Measurements from ENCODE around the gene ZNF605. TPM values are rescaled to one million over a fixed set of nuclear protein-coding genes. Genes with fewer than 3 reads are reported as not detected.
A peak's percentile ranks its signal among the peaks of the same experiment; 100 is the strongest.

The ZNF605 gene
- total RNA-seq, 1 donor from 2014 or later, result 12.9 TPM

DNA sequence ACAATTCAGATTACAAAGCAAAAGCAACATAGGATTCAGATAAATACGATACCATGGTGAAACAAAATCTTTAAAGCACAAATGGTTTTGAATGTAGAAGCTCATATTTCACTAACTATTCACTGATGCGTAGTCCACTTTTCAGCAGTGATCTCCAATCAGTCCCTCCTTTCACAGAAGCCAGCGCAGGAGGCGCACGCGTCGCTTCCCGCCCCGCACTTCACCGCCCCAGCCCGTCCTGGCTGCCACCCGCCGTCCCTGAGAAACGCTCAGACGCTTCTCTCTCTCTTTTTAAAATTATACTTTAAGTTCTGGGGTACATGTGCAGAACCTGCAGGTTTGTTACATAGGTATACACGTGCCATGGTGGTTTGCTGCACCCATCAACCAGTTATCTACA lies 48.9 kb downstream of the ZNF605 start:
- Histone ChIP-seq H3K36me3 (peaks cover 4% of the 10 kb centered on the region), H3K9me3 (replicated peaks) (peaks cover 18% of the 10 kb centered on the region), H3K4me3 (peak overlapping the region; percentile 72), H3K27ac (replicated peaks) (peak overlapping the region; percentile 81), H3K4me1 (peaks cover 26% of the 10 kb centered on the region), H3K27me3 (ENCODE audit: low read depth) (peaks cover 29% of the 10 kb centered on the region)
- intact Hi-C loops (cut with micrococcal nuclease), result no loop called here
- TF ChIP-seq, protein P1, sequence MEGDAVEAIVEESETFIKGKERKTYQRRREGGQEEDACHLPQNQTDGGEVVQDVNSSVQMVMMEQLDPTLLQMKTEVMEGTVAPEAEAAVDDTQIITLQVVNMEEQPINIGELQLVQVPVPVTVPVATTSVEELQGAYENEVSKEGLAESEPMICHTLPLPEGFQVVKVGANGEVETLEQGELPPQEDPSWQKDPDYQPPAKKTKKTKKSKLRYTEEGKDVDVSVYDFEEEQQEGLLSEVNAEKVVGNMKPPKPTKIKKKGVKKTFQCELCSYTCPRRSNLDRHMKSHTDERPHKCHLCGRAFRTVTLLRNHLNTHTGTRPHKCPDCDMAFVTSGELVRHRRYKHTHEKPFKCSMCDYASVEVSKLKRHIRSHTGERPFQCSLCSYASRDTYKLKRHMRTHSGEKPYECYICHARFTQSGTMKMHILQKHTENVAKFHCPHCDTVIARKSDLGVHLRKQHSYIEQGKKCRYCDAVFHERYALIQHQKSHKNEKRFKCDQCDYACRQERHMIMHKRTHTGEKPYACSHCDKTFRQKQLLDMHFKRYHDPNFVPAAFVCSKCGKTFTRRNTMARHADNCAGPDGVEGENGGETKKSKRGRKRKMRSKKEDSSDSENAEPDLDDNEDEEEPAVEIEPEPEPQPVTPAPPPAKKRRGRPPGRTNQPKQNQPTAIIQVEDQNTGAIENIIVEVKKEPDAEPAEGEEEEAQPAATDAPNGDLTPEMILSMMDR (IDR thresholded peaks at IDR 0.05; ENCODE audit: borderline replicate concordance), result no peak
- DNase-seq, result no peak

DNA sequence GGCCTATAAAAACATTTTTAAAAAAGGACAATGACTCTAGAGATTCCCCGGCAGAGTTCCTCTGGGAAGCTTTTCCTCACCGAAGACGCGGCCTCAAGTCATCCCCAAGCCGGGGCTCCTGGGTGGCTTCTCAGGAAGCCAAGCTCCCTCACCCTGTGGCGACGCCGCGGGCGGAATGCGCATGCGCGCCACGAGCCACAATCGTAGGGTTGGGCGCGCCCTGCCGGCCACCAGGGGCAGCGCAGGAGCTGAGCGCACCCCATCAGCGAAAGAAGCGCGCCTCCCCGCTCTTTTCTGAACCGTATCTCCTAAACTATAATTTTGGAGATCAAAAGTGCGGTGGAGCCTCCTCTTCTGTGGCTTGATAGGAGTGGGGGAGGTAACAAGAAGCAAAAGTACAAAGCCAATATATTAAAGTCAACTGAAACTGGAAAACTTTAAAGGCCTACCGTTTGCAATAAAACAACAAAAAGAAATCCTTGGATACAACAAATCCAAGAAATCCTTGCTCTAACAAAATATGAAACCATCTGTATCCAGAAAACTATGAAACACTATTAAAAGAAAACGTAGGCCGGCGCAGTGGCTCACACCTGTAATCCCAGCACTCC lies 51.3 kb downstream of the ZNF605 start:
- H3K4me1 ChIP-seq, result peaks cover 26% of the 10 kb centered on the region
- H3K36me3 ChIP-seq, result no peaks in the 10 kb centered on the region
- peak overlapping the region; percentile 54 for H3K27ac ChIP-seq (replicated peaks)
- peak; percentile 83 for DNase-seq
- intact Hi-C loops (cut with micrococcal nuclease), result no loop called here
- TF ChIP-seq, protein P1 (IDR thresholded peaks at IDR 0.05; ENCODE audit: borderline replicate concordance), result peak; percentile 90
- H3K27me3 ChIP-seq (ENCODE audit: low read depth), result peaks cover 29% of the 10 kb centered on the region
- peak overlapping the region; percentile 51 for H3K4me3 ChIP-seq
- H3K9me3 ChIP-seq (replicated peaks), result no peaks in the 10 kb centered on the region

DNA sequence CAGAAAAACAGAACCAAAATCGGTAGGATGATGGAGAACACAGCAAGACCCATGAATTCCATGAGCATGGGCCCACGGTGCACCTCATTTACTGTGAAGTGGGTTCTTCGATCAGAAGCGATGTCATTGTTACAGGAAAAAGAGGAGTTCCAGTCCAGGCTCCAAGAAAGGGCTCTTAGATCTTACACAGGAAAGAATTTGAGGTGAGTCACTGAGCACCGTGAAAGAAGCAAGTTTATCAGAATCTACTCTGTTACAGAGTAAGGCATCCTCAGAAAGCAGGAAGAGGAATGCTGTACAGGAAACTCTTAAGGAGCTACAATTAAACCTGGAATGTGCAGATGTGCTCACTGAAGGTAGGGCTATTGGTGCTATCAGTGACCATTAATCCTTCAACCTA lies 57.1 kb downstream of the ZNF605 start:
- TF ChIP-seq, protein P1 (IDR thresholded peaks at IDR 0.05; ENCODE audit: borderline replicate concordance), result no peak
- intact Hi-C loops (cut with micrococcal nuclease), result no loop called here

DNA sequence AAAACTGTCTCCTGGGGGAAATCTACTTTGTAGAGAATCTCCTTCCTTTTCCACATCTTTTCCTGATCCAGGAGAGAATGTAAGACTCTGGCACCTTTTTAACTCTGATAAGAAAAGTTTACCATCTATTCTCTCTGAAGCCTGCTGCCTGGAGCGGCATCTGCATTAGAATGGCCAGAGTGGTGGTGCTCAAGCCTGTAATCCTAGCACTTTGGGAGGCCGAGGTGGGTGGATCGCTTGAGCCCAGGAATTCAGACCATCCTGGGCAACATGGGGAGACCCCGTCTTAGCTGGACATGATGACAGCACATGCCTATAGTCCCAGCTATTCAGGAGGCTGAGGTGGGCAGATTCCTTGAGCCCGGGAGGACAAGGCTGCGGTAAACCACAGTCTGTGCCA lies 67.3 kb downstream of the ZNF605 start:
- no peak for DNase-seq
- H3K9me3 ChIP-seq (replicated peaks), result no peaks in the 10 kb centered on the region
- H3K4me3 ChIP-seq, result peak overlapping the region; percentile 91
- peak overlapping the region; percentile 99 for H3K27ac ChIP-seq (replicated peaks)
- TF ChIP-seq, protein P1 (IDR thresholded peaks at IDR 0.05; ENCODE audit: borderline replicate concordance), result no peak
- no peaks in the 10 kb centered on the region for H3K27me3 ChIP-seq (ENCODE audit: low read depth)
- intact Hi-C loops (cut with micrococcal nuclease), result no loop called here
- peaks cover 18% of the 10 kb centered on the region for H3K4me1 ChIP-seq
- H3K36me3 ChIP-seq, result peaks cover 14% of the 10 kb centered on the region

More for the DNA sequence above, 57.1 kb downstream of the ZNF605 start:
- DNase-seq, result no peak
- Histone ChIP-seq H3K36me3 (no peaks in the 10 kb centered on the region), H3K4me3 (no peak overlapping the region), H3K4me1 (no peaks in the 10 kb centered on the region), H3K9me3 (replicated peaks) (no peaks in the 10 kb centered on the region), H3K27ac (replicated peaks) (no peak overlapping the region), H3K27me3 (ENCODE audit: low read depth) (no peaks in the 10 kb centered on the region)

DNA sequence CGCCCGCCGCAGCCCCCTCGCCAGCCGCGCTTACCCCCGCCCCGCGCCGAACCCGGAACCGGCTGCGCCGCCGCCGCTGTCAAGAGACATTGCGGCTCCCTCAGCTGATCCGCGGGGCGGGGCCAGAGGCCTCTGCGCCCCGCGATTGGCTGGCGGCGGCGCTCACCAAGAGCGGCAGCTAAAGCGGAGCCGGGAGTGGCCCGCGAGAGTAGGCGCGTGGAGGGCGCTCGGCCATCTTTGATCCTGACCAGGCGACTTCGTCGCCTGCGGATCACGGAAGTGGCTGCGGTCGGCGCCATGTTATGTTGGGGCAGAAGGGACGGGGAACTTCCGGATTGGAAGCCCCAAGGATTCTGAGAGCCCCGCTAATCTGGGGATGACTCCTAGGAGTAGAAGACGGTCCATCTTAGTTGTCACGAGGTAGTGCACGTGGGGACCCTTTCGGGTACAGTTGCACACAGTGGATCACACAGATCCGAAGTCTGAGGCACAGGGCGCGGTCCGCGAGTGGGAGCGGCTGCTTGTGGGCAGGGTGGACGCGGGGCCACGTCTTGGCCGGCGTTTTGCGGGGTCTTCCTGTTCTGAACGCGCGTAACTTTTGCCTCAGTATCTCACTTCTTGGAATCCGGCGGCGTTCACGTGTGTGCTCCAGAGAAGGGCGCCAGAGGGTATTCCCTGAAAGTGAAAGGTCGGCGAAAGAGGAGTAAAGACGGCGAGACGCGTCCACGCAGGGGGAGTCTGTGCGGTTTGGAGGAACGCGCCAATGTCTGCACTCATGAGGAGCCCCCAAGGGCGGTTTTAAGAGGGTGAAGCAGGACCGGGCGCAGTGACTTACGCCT lies 68.4 kb downstream of the ZNF605 start, which contains the start of gene CHFR:
CHFR (minus strand) TSS at position 93 of the 839 bp plus-strand sequence. CDS start 277 bp downstream, outside the sequence.
- H3K4me3 ChIP-seq, result peak within 1 kb of the TSS; percentile 91
- peaks cover 22% of the 10 kb centered on the region for H3K36me3 ChIP-seq
- TF ChIP-seq, protein P1 (IDR thresholded peaks at IDR 0.05; ENCODE audit: borderline replicate concordance), result no peak
- peak; percentile 97 for DNase-seq
- H3K4me1 ChIP-seq, result peaks cover 18% of the 10 kb centered on the region
- H3K9me3 ChIP-seq (replicated peaks), result no peaks in the 10 kb centered on the region
- H3K27me3 ChIP-seq (ENCODE audit: low read depth), result no peaks in the 10 kb centered on the region
- intact Hi-C loops (cut with micrococcal nuclease), result no loop called here
- H3K27ac ChIP-seq (replicated peaks), result peak within 1 kb of the TSS; percentile 99
